BLaER1 (cell line): ENCODE data around the gene SEMA5A.

ENCODE experiments used
- H3K27ac ChIP-seq: shearing (Covaris generic); formaldehyde crosslinking; 2 replicates; pipeline ENCODE4 v1.8.1; 2022
- H3K27me3 ChIP-seq: shearing (Covaris generic); formaldehyde crosslinking; 2 replicates; pipeline ENCODE4 v1.8.1; 2022
- H3K36me3 ChIP-seq: shearing (Covaris generic); formaldehyde crosslinking; 2 replicates; pipeline ENCODE4 v1.8.1; 2022
- H3K4me1 ChIP-seq: shearing (Covaris generic); formaldehyde crosslinking; 2 replicates; pipeline ENCODE4 v1.8.1; 2022
- H3K4me2 ChIP-seq: shearing (Covaris generic); formaldehyde crosslinking; 2 replicates; pipeline ENCODE4 v1.8.1; 2022
- H3K4me3 ChIP-seq: shearing (Covaris generic); formaldehyde crosslinking; 2 replicates; pipeline ENCODE4 v1.8.1; 2022
- H3K9ac ChIP-seq: shearing (Covaris generic); formaldehyde crosslinking; 2 replicates; pipeline ENCODE4 v1.8.1; 2022
- H3K9me3 ChIP-seq: shearing (Covaris generic); formaldehyde crosslinking; 2 replicates; pipeline ENCODE4 v1.8.1; 2022
- H4K20me1 ChIP-seq: shearing (Covaris generic); formaldehyde crosslinking; 2 replicates; pipeline ENCODE4 v1.8.1; 2022
- Cebpa-rat ChIP-seq: shearing (Covaris generic); IDR thresholded peaks from 2 replicates; pipeline ENCODE4 v1.8.1; 2022

SEMA5A gene

GRCh38 chr5:9335754-9336495 lies 209.9 kb downstream of the SEMA5A start:
- Histone ChIP-seq H4K20me1 (no peaks in the 10 kb centered on the region), H3K4me3 (no peak overlapping the region), H3K27ac (no peak overlapping the region), H3K9ac (no peak overlapping the region), H3K4me1 (no peaks in the 10 kb centered on the region), H3K9me3 (no peaks in the 10 kb centered on the region), H3K4me2 (no peak overlapping the region), H3K27me3 (no peaks in the 10 kb centered on the region), H3K36me3 (no peaks in the 10 kb centered on the region)
- no peak for TF ChIP-seq Cebpa-rat

DNA sequence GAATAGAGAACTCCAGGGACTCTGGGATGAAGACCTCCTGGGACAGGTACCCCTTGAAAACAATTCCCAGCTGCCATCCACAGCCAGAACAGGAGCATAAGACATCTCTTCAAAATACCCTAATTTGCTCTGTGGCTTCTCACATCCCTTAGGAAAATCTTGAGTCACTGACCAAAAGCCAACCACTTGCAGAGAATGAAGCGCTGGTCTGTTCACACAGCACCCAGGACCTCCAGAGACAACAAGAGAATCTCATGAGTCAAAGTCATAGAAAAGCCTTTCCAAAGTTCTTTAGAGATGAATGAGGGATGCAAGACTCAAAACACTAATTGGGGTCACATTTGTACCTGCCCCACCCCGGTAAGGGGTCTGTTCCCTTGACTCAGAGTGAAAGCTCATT lies 210.6 kb downstream of the SEMA5A start:
- no peaks in the 10 kb centered on the region for H3K4me1 ChIP-seq
- H3K9ac ChIP-seq, result no peak overlapping the region
- no peaks in the 10 kb centered on the region for H3K9me3 ChIP-seq
- H3K27ac ChIP-seq, result no peak overlapping the region
- no peaks in the 10 kb centered on the region for H3K36me3 ChIP-seq
- H3K4me2 ChIP-seq, result no peak overlapping the region
- H4K20me1 ChIP-seq, result no peaks in the 10 kb centered on the region
- TF ChIP-seq Cebpa-rat, result no peak
- H3K4me3 ChIP-seq, result no peak overlapping the region
- H3K27me3 ChIP-seq, result no peaks in the 10 kb centered on the region

GRCh38 chr5:9332026-9332425 lies 213.8 kb downstream of the SEMA5A start:
- no peaks in the 10 kb centered on the region for H3K4me1 ChIP-seq
- no peak overlapping the region for H3K4me2 ChIP-seq
- H4K20me1 ChIP-seq, result no peaks in the 10 kb centered on the region
- no peaks in the 10 kb centered on the region for H3K36me3 ChIP-seq
- no peak overlapping the region for H3K4me3 ChIP-seq
- H3K9ac ChIP-seq, result no peak overlapping the region
- H3K27ac ChIP-seq, result no peak overlapping the region
- H3K9me3 ChIP-seq, result no peaks in the 10 kb centered on the region
- no peak for TF ChIP-seq Cebpa-rat
- no peaks in the 10 kb centered on the region for H3K27me3 ChIP-seq

DNA sequence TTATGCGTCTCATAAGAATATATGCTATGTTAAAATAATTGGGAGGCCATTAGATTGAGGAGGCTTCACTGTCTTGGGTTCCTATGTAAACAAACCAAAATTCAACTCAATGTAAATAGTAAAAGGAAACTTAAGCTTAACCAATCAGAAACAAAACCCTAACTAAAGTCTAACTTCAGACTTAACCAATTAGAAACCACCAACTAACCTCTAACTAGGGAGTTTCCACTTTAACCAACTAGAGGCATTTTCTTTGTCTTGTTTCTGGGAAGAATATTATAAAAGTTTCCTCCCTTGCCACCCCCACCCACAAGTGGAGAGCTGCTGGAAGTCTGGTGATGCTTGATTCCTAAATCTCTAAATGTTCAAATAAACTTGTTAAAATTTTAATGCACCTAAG lies 214.5 kb downstream of the SEMA5A start:
- H3K36me3 ChIP-seq, result no peaks in the 10 kb centered on the region
- no peaks in the 10 kb centered on the region for H3K4me1 ChIP-seq
- no peaks in the 10 kb centered on the region for H4K20me1 ChIP-seq
- H3K9me3 ChIP-seq, result no peaks in the 10 kb centered on the region
- no peak overlapping the region for H3K4me3 ChIP-seq
- no peak overlapping the region for H3K4me2 ChIP-seq
- no peak overlapping the region for H3K27ac ChIP-seq
- TF ChIP-seq Cebpa-rat, result no peak
- H3K9ac ChIP-seq, result no peak overlapping the region
- H3K27me3 ChIP-seq, result no peaks in the 10 kb centered on the region

DNA sequence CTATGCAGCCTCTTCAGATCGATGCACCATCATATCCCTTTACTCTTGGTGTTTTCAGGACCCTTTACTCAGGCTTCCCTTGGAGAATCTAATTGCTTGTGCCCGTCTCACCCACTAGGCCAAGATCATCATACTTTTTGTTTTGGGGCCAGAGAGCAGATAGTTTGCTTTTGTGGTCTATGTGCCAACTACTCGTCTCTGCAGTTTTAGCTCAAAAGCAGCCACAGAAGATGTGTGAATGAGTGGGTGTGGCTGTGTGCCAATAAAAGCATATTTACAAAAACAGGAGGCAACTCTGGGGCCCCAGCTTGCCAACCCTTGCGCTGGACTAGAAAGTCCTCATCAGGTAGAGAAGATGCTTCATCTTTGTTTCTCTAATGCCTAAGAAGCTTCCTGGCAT lies 216.8 kb downstream of the SEMA5A start:
- Histone ChIP-seq H3K9me3 (no peaks in the 10 kb centered on the region), H3K4me1 (no peaks in the 10 kb centered on the region), H3K4me2 (no peak overlapping the region), H3K9ac (no peak overlapping the region), H3K27me3 (no peaks in the 10 kb centered on the region), H3K27ac (no peak overlapping the region), H4K20me1 (no peaks in the 10 kb centered on the region), H3K4me3 (no peak overlapping the region), H3K36me3 (no peaks in the 10 kb centered on the region)
- TF ChIP-seq Cebpa-rat, result no peak

GRCh38 chr5:9325549-9325948 lies 220.3 kb downstream of the SEMA5A start:
- no peaks in the 10 kb centered on the region for H3K36me3 ChIP-seq
- TF ChIP-seq Cebpa-rat, result no peak

DNA sequence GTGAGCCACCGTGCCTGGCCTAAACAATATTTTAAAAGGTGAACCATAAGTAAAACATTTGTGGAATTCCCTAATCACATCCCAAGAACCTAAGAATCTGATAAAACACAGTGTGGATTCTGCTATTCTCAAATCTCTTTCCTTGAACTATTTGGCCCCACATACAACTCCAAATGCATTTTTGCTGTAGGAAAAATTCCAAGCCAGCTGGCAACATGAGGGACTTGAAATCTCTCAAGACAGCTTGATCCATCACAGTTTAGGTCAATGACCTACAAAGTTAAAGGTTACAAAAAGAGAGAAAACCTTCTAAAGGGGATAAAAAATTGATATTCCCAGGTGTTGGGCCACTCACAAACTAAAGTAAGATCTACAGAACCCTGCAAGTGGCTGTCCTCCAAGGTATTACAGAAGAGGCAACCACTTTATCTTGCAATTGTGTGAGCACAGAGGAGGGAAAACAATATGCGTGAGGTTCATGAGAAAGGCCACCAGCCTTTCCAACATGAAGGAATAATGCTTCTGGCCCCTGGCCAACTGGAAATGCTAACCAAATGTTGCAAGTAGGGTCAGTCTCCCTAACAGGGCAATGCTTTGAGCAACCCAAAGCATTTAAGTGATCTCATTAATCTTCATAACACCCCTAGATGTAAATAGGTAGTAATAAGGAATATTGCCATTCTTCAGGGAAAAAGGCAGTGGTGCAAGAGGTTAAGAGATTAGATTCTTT lies 221.4 kb downstream of the SEMA5A start:
- no peak overlapping the region for H3K9ac ChIP-seq
- no peaks in the 10 kb centered on the region for H3K36me3 ChIP-seq
- no peaks in the 10 kb centered on the region for H3K9me3 ChIP-seq
- no peaks in the 10 kb centered on the region for H3K4me1 ChIP-seq
- H4K20me1 ChIP-seq, result no peaks in the 10 kb centered on the region
- H3K4me3 ChIP-seq, result no peak overlapping the region
- no peak for TF ChIP-seq Cebpa-rat
- no peak overlapping the region for H3K27ac ChIP-seq
- H3K4me2 ChIP-seq, result no peak overlapping the region
- no peaks in the 10 kb centered on the region for H3K27me3 ChIP-seq

More at GRCh38 chr5:9325549-9325948, 220.3 kb downstream of the SEMA5A start:
- H4K20me1 ChIP-seq, result no peaks in the 10 kb centered on the region
- no peak overlapping the region for H3K4me3 ChIP-seq
- no peaks in the 10 kb centered on the region for H3K9me3 ChIP-seq
- no peak overlapping the region for H3K4me2 ChIP-seq
- no peak overlapping the region for H3K27ac ChIP-seq
- H3K4me1 ChIP-seq, result no peaks in the 10 kb centered on the region
- H3K9ac ChIP-seq, result no peak overlapping the region
- no peaks in the 10 kb centered on the region for H3K27me3 ChIP-seq

DNA sequence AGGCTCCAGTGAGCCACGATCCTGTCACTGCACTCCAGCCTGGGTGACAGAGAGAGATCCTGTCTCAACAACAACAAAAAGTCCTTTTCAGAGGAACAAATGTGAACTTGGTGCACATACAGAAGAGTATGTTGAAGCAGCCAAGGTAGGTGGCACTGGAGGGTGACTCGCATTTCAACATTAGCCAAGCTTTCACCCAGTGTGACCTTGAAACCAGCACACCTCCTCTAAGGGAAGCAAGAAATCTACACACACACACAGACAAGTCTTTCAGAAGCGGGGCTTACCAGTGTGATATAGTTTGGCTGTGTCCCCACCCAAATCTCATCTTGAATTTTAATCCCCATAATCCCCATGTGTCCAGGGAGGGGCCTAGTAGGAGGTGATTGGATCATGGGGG lies 225.2 kb downstream of the SEMA5A start:
- no peaks in the 10 kb centered on the region for H3K9me3 ChIP-seq
- no peaks in the 10 kb centered on the region for H3K27me3 ChIP-seq
- H3K4me3 ChIP-seq, result no peak overlapping the region
- no peaks in the 10 kb centered on the region for H4K20me1 ChIP-seq
- no peak overlapping the region for H3K27ac ChIP-seq
- no peak for TF ChIP-seq Cebpa-rat
- H3K4me1 ChIP-seq, result no peaks in the 10 kb centered on the region
- no peak overlapping the region for H3K9ac ChIP-seq
- no peaks in the 10 kb centered on the region for H3K36me3 ChIP-seq
- no peak overlapping the region for H3K4me2 ChIP-seq

DNA sequence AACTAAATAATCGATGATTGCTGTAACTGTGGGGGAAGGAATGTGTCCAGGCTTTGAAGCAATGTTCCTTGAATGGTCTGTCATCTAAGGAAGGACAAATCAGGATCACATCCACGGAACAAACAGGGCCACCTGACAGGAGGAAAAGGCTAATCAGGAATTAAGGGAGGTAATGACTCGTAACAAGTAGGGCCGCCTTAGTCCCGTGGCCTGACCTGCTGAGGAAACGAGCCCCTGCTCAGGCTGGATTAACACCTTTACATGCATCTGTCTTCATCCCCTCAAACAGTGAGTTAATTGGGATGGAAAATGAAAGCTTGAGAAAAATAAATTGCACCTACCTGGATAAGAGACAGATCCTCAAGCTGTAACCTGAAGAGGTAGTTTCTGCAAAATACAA lies 227.8 kb downstream of the SEMA5A start:
- H3K4me2 ChIP-seq, result no peak overlapping the region
- H4K20me1 ChIP-seq, result no peaks in the 10 kb centered on the region
- no peaks in the 10 kb centered on the region for H3K4me1 ChIP-seq
- H3K36me3 ChIP-seq, result no peaks in the 10 kb centered on the region
- no peak overlapping the region for H3K4me3 ChIP-seq
- no peak overlapping the region for H3K27ac ChIP-seq
- TF ChIP-seq Cebpa-rat, result no peak
- H3K9ac ChIP-seq, result no peak overlapping the region
- H3K27me3 ChIP-seq, result no peaks in the 10 kb centered on the region
- H3K9me3 ChIP-seq, result no peaks in the 10 kb centered on the region

GRCh38 chr5:9316733-9317132 lies 229.1 kb downstream of the SEMA5A start:
- no peak overlapping the region for H3K27ac ChIP-seq
- H3K4me3 ChIP-seq, result no peak overlapping the region
- H3K9me3 ChIP-seq, result no peaks in the 10 kb centered on the region
- TF ChIP-seq Cebpa-rat, result no peak
- H3K4me2 ChIP-seq, result no peak overlapping the region
- H3K27me3 ChIP-seq, result no peaks in the 10 kb centered on the region
- no peak overlapping the region for H3K9ac ChIP-seq
- H3K4me1 ChIP-seq, result no peaks in the 10 kb centered on the region
- H3K36me3 ChIP-seq, result no peaks in the 10 kb centered on the region
- no peaks in the 10 kb centered on the region for H4K20me1 ChIP-seq
